GM12878 (cell line): ENCODE results near the gene FHL2. TPM values are rescaled to one million over a fixed set of nuclear protein-coding genes. Genes with fewer than 3 reads are reported as not detected.
A peak's percentile ranks its signal among the peaks of the same experiment; 100 is the strongest.

ENCODE experiments used
- ATAC-seq: fragments of 200-7000 bp; cut with Tn5 transposase; 3 replicates; pipeline ENCODE4 v1.9.1; 2020; ENCODE audit warnings: mild to moderate bottlenecking, moderate library complexity
- BruUV-seq: library from RNA; stranded (reverse); fragments of 400-500 nt; replicated peaks from 2 replicates; lab custom pipeline; 2021; lab: Mats Ljungman, UMichigan
- CTCF ChIA-PET: fragments of 300-600 bp; sonication (Branson Sonifier 250); formaldehyde crosslinking; extraction: SDS; loops from one replicate; lab custom pipeline; 2021; ENCODE audit warnings: inconsistent platforms; lab: Yijun Ruan, JAX
- POLR2A ChIA-PET: fragments of 350-600 bp; formaldehyde crosslinking; extraction: SDS; loops from one replicate; lab custom pipeline; 2021; ENCODE audit warnings: inconsistent platforms; lab: Charles Lee
- RAD21 ChIA-PET: fragments of 300-600 bp; sonication (Branson Sonifier 250); formaldehyde crosslinking; loops from one replicate; lab custom pipeline; 2023; ENCODE audit warnings: antibody characterized with exemption; ENCODE audit not compliant: unreplicated experiment; lab: Charles Lee
- SMC1A ChIA-PET: fragments of 300-600 bp; sonication (Branson Sonifier 250); formaldehyde crosslinking; loops from one replicate; lab custom pipeline; 2023; ENCODE audit not compliant: unreplicated experiment, uncharacterized antibody; lab: Charles Lee
- DNase-seq: peaks from one replicate; pipeline ENCODE4 v3.0.0-alpha.2; 2011; ENCODE audit warnings: low read depth, low spot score
- FAIRE-seq: peaks from 3 replicates; lab custom pipeline; 2011; peaks lifted over from hg19 to GRCh38; lab: Jason Lieb, UNC
- H2AFZ ChIP-seq: 2 replicates; pipeline ENCODE4 v1.6.0; 2011; ENCODE audit warnings: low read depth, low read length, control low read depth; ENCODE audit not compliant: control insufficient read depth
- H3K27ac ChIP-seq: 2 replicates; pipeline ENCODE4 v1.5.1; 2011; ENCODE audit warnings: control low read depth; ENCODE audit not compliant: control insufficient read depth, insufficient read depth
- H3K27me3 ChIP-seq, 2 experiments: replicated peaks in 1 of 2; 2 replicates each; pipeline versions ENCODE4 v1.6.0 to v1.6.1; 2011; ENCODE audit warnings: low read length in 1 of 2; ENCODE audit not compliant: control insufficient read depth in 2 of 2, insufficient read depth in 2 of 2
- H3K36me3 ChIP-seq, 2 experiments: 2 replicates each; pipeline ENCODE4 v1.5.1; 2011; ENCODE audit warnings: low read length in 1 of 2; ENCODE audit not compliant: control insufficient read depth in 2 of 2, insufficient read depth in 2 of 2
- H3K4me1 ChIP-seq: 2 replicates; pipeline ENCODE4 v1.6.1; 2011; ENCODE audit warnings: mild to moderate bottlenecking, low read length, moderate library complexity, mixed read lengths; ENCODE audit not compliant: control insufficient read depth, insufficient read depth
- H3K4me2 ChIP-seq: 2 replicates; pipeline ENCODE4 v1.6.0; 2011; ENCODE audit warnings: control low read depth; ENCODE audit not compliant: control insufficient read depth, insufficient read depth
- H3K4me3 ChIP-seq: fragments of 200-600 bp; sonication (generic); 2 replicates; pipeline ENCODE4 v1.5.1; 2016
- H3K79me2 ChIP-seq: 2 replicates; pipeline ENCODE4 v1.6.0; 2011; ENCODE audit warnings: low read length; ENCODE audit not compliant: control insufficient read depth, insufficient read depth
- H3K9ac ChIP-seq: 2 replicates; pipeline ENCODE4 v1.8.0; 2011; ENCODE audit warnings: low read length, control low read depth, mixed read lengths; ENCODE audit not compliant: control insufficient read depth, insufficient read depth
- H3K9me3 ChIP-seq: replicated peaks from 3 replicates; pipeline ENCODE4 v1.5.1; 2011; ENCODE audit warnings: mild to moderate bottlenecking, low read length; ENCODE audit not compliant: control insufficient read depth, insufficient read depth
- H4K20me1 ChIP-seq: 2 replicates; pipeline ENCODE4 v1.6.0; 2011; ENCODE audit not compliant: control insufficient read depth, insufficient read depth
- CBX5 ChIP-seq: sonication (generic); IDR thresholded peaks from 2 replicates; pipeline ENCODE4 v1.6.1; 2016; ENCODE audit warnings: low read depth, moderate library complexity, mild to moderate bottlenecking, inconsistent platforms
- CHD2 ChIP-seq: IDR thresholded peaks from 2 replicates; pipeline ENCODE4 v1.6.1; 2011; ENCODE audit warnings: low read depth, low read length, improper control_type of control experiment, borderline replicate concordance
- IRF3 ChIP-seq: fragments of 450-650 bp; IDR thresholded peaks from 2 replicates; pipeline ENCODE4 v1.6.1; 2014; ENCODE audit warnings: mild to moderate bottlenecking
- MTA2 ChIP-seq: fragments of 450-650 bp; IDR thresholded peaks from 2 replicates; pipeline ENCODE4 v1.6.1; 2016; ENCODE audit warnings: low read depth, mild to moderate bottlenecking, moderate library complexity
- NRF1 ChIP-seq: conservative IDR thresholded peaks from 2 replicates; pipeline ENCODE4 v1.6.1; 2011; ENCODE audit warnings: mild to moderate bottlenecking, low read depth, low read length, improper control_type of control experiment
- PAX5 ChIP-seq: IDR thresholded peaks from 2 replicates; pipeline ENCODE4 v1.6.1; 2011; ENCODE audit warnings: low read depth, low read length, borderline replicate concordance
- POLR2AphosphoS5 ChIP-seq: IDR thresholded peaks from 2 replicates; pipeline ENCODE4 v1.6.1; 2011; ENCODE audit warnings: mild to moderate bottlenecking, low read length, inconsistent platforms
- POU2F2 ChIP-seq: IDR thresholded peaks from 3 replicates; pipeline ENCODE4 v1.6.1; 2011; ENCODE audit warnings: low read depth, mild to moderate bottlenecking, low read length, borderline replicate concordance
- SUPT20H ChIP-seq: IDR thresholded peaks from 2 replicates; pipeline ENCODE4 v1.6.1; 2011; ENCODE audit warnings: low read depth, mild to moderate bottlenecking, low read length, moderate library complexity, borderline replicate concordance; ENCODE audit not compliant: control insufficient read depth
- YY1 ChIP-seq: IDR thresholded peaks from 2 replicates; pipeline ENCODE4 v1.6.1; 2011; ENCODE audit warnings: low read depth, mild to moderate bottlenecking, low read length
- WGBS: methylation state at CpG from one replicate; pipeline ENCODE4 v1.1.6; 2016; ENCODE audit warnings: low lambda C conversion rate; ENCODE audit not compliant: insufficient replicate concordance, insufficient coverage; ENCODE audit errors: missing lambda C conversion rate; 5-methylcytosine and 5-hydroxymethylcytosine counted together
- in situ Hi-C: fragments of 300-500 bp; cut with MboI; formaldehyde crosslinking; loops from 9 replicates; pipeline ENCODE4 v1.14.3; 2018; ENCODE audit warnings: mixed read lengths
- intact Hi-C: fragments of 100-400 bp; cut with micrococcal nuclease; formaldehyde crosslinking; loops from one replicate; pipeline ENCODE4 v1.14.2; 2022; ENCODE audit not compliant: unreplicated experiment
- polyA plus RNA-seq, 11 experiments: library from polyadenylated mRNA; depleted of rRNA in 4 of 11; unstranded in 6 of 11; stranded (reverse) in 5 of 11; fragments of >200 nt; fragmentation: Nextera tagmentation in 4 of 11; fragmentation: Illumina TruSeq in 1 of 11; extraction: Ambion mirVana in 4 of 11; extraction: Trizol in 1 of 11; gene quantifications; 1 replicate in 1 of 11; 2 replicates in 10 of 11; pipeline versions ENCODE4 v1.2.1 to v1.2.3, GENCODE V29; 2011 to 2016; ENCODE audit warnings: inconsistent platforms in 2 of 11, missing spikeins in 2 of 11, low read depth in 1 of 11
- total RNA-seq, 4 experiments: library from RNA; depleted of rRNA in 3 of 4; stranded (reverse); fragments of >200 nt in 3 of 4; fragmentation: Illumina TruSeq in 1 of 4; extraction: Trizol in 1 of 4; gene quantifications; 2 replicates each; pipeline versions ENCODE4 v1.2.1 to v1.2.3, GENCODE V29; 2013 to 2021

Gene FHL2
- total and polyA plus RNA-seq, 10 of the 15 experiments (the other 5 are each of a cell fraction or from before 2014, with no cell fraction given), result 2.2 to 9.9 (median 4.5) TPM

GRCh38 chr2:105338020-105338385, 60.8 kb downstream of the FHL2 start:
- DNase-seq (no peak), ATAC-seq (peak; percentile 56), FAIRE-seq (peak; percentile 73)
- SMC1A ChIA-PET, result interaction anchor here (0.7 to 4.1 kb wide), 4 partner anchors 9 to 50 kb away, joined by 3 to 25 read pairs (median 4); partner anchors contain the start of gene TGFBRAP1
- H3K79me2 ChIP-seq, result peaks cover 44% of the 10 kb centered on the region
- no peaks in the 10 kb centered on the region; the same call in 1 of the 2 replicates for H4K20me1 ChIP-seq
- no peaks in the 10 kb centered on the region for H3K9me3 ChIP-seq
- TF ChIP-seq SUPT20H (no peak), CBX5 (no peak), POLR2AphosphoS5 (no peak), MTA2 (no peak), YY1 (no peak), PAX5 (no peak), CHD2 (no peak), POU2F2 (no peak), IRF3 (no peak), NRF1 (no peak)
- H3K27me3 ChIP-seq, result no peaks in the 10 kb centered on the region
- H3K4me3 ChIP-seq, result peak overlapping the region; percentile 99
- BruUV-seq, result TSS peak; percentile 63
- CTCF ChIA-PET, result interaction anchor here (0.6 to 2.9 kb wide), 6 partner anchors 9 to 172 kb away, joined by 3 to 12 read pairs (median 4); no protein-coding TSS in a partner anchor
- intact Hi-C loops (loop anchor here (10.0 kb wide), 1 partner anchor 407 kb away; the partner anchor contains the start of gene NCK2), in situ Hi-C loops (no loop called here)
- peak overlapping the region; percentile 61 for H2AFZ ChIP-seq
- POLR2A ChIA-PET, result interaction anchor here (0.8 to 1.8 kb wide), 3 partner anchors 10 to 16 kb away, joined by 3 to 12 read pairs (median 3); no protein-coding TSS in a partner anchor
- H3K4me2 ChIP-seq, result peak overlapping the region; percentile 95
- RAD21 ChIA-PET, result interaction anchor here (1.0 to 2.2 kb wide), 2 partner anchors 10 to 50 kb away, joined by 4 to 9 read pairs; no protein-coding TSS in a partner anchor
- WGBS, result 1% methylated on average over 5 of the region's 5 CpGs
- peaks cover 3% of the 10 kb centered on the region for H3K4me1 ChIP-seq
- H3K27ac ChIP-seq, result peak overlapping the region; percentile 75
- H3K36me3 ChIP-seq, result peaks cover 3 to 18% of the 10 kb centered on the region in 2 experiments
- peak overlapping the region; percentile 76 for H3K9ac ChIP-seq
